Measurements from ENCODE around the gene ZCWPW1.

The ZCWPW1 gene, protein sequence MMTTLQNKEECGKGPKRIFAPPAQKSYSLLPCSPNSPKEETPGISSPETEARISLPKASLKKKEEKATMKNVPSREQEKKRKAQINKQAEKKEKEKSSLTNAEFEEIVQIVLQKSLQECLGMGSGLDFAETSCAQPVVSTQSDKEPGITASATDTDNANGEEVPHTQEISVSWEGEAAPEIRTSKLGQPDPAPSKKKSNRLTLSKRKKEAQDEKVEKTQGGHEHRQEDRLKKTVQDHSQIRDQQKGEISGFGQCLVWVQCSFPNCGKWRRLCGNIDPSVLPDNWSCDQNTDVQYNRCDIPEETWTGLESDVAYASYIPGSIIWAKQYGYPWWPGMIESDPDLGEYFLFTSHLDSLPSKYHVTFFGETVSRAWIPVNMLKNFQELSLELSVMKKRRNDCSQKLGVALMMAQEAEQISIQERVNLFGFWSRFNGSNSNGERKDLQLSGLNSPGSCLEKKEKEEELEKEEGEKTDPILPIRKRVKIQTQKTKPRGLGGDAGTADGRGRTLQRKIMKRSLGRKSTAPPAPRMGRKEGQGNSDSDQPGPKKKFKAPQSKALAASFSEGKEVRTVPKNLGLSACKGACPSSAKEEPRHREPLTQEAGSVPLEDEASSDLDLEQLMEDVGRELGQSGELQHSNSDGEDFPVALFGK

GRCh38 chr7:100428199-100428966 lies at the start of gene ZCWPW1:
ZCWPW1 (minus strand) TSS chr7:100428703; CDS start chr7:100420649, 8,054 bp downstream.
- H3K4me3 ChIP-seq (replicated peaks; ENCODE audit: low read depth, low read length): peak within 1 kb of the TSS; percentile 74
- TF ChIP-seq, protein P1, sequence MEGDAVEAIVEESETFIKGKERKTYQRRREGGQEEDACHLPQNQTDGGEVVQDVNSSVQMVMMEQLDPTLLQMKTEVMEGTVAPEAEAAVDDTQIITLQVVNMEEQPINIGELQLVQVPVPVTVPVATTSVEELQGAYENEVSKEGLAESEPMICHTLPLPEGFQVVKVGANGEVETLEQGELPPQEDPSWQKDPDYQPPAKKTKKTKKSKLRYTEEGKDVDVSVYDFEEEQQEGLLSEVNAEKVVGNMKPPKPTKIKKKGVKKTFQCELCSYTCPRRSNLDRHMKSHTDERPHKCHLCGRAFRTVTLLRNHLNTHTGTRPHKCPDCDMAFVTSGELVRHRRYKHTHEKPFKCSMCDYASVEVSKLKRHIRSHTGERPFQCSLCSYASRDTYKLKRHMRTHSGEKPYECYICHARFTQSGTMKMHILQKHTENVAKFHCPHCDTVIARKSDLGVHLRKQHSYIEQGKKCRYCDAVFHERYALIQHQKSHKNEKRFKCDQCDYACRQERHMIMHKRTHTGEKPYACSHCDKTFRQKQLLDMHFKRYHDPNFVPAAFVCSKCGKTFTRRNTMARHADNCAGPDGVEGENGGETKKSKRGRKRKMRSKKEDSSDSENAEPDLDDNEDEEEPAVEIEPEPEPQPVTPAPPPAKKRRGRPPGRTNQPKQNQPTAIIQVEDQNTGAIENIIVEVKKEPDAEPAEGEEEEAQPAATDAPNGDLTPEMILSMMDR (IDR thresholded peaks at IDR 0.05; ENCODE audit: low read length, missing control alignments): no peak
- peak; percentile 99 for DNase-seq (ENCODE audit: low read depth)

DNA sequence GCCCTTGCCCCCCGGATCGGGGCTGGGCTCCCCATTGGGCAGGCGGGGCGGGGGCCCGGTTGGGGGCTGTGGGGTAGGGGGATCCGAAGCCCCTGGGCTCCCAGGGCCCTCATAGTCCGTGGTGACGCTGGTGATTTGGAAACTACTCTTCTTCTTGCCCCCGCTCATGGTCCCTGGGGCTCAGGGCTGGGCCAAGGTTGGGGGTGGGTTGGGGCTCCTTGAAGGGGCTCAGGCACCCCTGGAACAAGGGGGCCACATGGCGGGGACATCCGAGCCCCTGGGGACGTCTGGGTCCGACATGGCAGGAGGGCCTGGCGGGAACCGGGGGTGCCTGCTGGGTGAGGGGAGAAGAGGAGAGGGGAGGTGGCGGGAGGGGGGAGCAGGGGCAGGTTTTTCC lies 49.4 kb upstream of the ZCWPW1 start:
- DNase-seq (ENCODE audit: low read depth): no peak
- peak overlapping the region; percentile 93 for H3K4me3 ChIP-seq (replicated peaks; ENCODE audit: low read depth, low read length)
- TF ChIP-seq, protein P1 (IDR thresholded peaks at IDR 0.05; ENCODE audit: low read length, missing control alignments): no peak

DNA sequence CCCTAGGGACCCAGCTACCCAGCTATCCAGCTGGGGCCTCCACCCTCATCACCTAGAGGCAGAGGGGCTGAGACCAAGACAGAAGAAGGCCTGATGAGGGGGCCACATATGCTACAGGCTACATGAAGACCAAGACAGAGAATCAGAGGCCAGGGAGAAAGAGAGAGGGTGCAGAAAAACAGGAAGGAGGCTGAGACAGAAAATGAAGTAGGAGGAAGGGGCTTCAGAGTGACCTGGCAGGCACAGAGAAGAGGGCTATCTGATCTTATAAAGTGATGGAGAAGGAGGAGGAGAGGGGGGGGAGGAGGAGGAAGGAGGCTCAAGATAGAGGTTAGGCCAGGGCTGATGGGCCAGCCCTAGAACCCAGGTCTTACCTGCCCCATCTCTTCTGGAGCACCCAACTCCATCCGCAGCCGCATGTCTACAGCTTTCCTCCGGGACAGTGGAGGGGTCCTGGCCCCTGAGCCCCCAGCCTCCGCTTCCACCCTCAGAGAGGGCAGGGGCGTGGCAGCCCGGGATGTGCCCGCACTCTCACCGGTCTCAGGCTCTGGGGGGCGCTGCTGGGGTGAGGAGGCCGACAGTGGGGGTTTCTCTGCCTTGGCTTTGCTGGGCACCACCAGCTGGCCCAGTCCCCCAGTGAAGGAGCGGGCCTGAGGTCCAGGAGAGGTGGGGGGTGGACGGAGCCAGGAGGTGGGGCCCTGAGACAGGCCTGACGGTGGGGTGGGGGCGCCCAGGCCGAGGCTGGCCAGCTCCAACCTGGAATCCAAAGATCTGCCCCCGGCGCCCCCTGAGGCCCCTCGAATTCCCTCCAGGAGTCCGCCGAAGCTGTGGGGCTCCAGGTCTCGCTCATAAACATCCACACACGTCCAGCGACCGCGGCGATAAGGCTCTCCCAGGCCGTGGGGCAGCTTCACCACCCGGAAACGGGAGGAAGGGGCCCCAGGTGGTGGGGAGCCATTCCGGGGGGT lies 48.7 kb upstream of the ZCWPW1 start:
- no peak for DNase-seq (ENCODE audit: low read depth)

GRCh38 chr7:100476101-100476780 lies 47.7 kb upstream of the ZCWPW1 start:
- DNase-seq (ENCODE audit: low read depth): no peak
- TF ChIP-seq, protein P1 (IDR thresholded peaks at IDR 0.05; ENCODE audit: low read length, missing control alignments): no peak

More for the DNA sequence above, 48.7 kb upstream of the ZCWPW1 start:
- peak overlapping the region; percentile 93 for H3K4me3 ChIP-seq (replicated peaks; ENCODE audit: low read depth, low read length)
- TF ChIP-seq, protein P1 (IDR thresholded peaks at IDR 0.05; ENCODE audit: low read length, missing control alignments): peak; percentile 30

DNA sequence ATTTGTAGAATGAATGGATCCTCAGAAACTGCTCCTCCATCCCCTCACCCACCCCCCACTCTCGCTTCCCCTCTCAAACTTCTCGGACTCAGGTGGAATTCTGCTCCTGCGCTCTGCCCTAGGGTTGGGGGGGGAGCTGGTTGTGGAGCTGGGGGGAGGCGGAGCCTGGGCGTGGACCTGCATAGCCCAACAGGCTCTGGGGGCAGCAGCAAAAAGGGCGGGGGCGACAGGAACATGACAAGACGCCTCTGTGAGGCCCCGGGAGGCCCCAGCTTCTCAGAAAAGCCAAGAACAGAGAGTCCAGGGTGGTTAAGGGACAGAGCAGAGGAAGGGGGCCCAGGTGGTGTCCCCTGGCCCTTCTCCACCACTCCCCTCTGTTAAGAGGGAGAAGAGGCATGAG lies 47.0 kb upstream of the ZCWPW1 start:
- H3K4me3 ChIP-seq (replicated peaks; ENCODE audit: low read depth, low read length): peak overlapping the region; percentile 93
- TF ChIP-seq, protein P1 (IDR thresholded peaks at IDR 0.05; ENCODE audit: low read length, missing control alignments): no peak
- no peak for DNase-seq (ENCODE audit: low read depth)

More at GRCh38 chr7:100476101-100476780, 47.7 kb upstream of the ZCWPW1 start:
- H3K4me3 ChIP-seq (replicated peaks; ENCODE audit: low read depth, low read length): peak overlapping the region; percentile 93

All from fibroblast of pulmonary artery (primary cell).